MM.1S (cell line): ENCODE data around the gene FBXL4.

ENCODE experiments used
- CTCF ChIP-seq: fragments of 300-600 bp; sonication (generic); IDR thresholded peaks from 2 replicates; pipeline ENCODE4 v1.5.1; 2016; ENCODE audit warnings: antibody characterized with exemption, low read length, mixed read lengths
- EZH2 ChIP-seq: fragments of 300-600 bp; sonication (generic); optimal IDR thresholded peaks from 2 replicates; pipeline ENCODE3; 2017; ENCODE audit warnings: low read depth, mild to moderate bottlenecking, antibody characterized with exemption, low read length, mixed read lengths
- EZH2phosphoT487 ChIP-seq: fragments of 300-600 bp; sonication (generic); IDR thresholded peaks from 2 replicates; pipeline ENCODE4 v1.6.1; 2018; ENCODE audit warnings: antibody characterized with exemption, low read length

- TF ChIP-seq CTCF (no peak), EZH2 (no peak), EZH2phosphoT487 (no peak)
Observed at GRCh38 chr6:98828941-98829411, 118.8 kb downstream of the FBXL4 start.
